Adrenal gland (tissue), 12 donors: Measurements from ENCODE around the gene TMEM115. TPM values are rescaled to one million over a fixed set of nuclear protein-coding genes. Genes with fewer than 3 reads are reported as not detected.

Source experiments
- DNase-seq, 7 donors: peaks; one replicate each; pipeline ENCODE4 v3.0.0-alpha.2; 2019 to 2020
- H3K27ac ChIP-seq, 5 donors: fragments of 200-600 bp; sonication (generic) in 4 of 5; 1 replicate in 3 of 5; 2 replicates in 2 of 5; pipeline versions ENCODE4 v1.5.1 to v1.8.0; 2016 to 2020; ENCODE audit warnings: mild to moderate bottlenecking in 1 of 5
- H3K27me3 ChIP-seq: fragments of 200-600 bp; 2 replicates; pipeline ENCODE4 v1.8.0; 2021
- H3K36me3 ChIP-seq, 2 donors: fragments of 200-600 bp; replicated peaks in 1 of 2; 1 replicate in 1 of 2; 2 replicates in 1 of 2; pipeline versions ENCODE4 v1.5.1 to v1.8.0; 2018 to 2022
- H3K4me1 ChIP-seq, 2 donors: fragments of 200-600 bp; replicated peaks in 1 of 2; 1 replicate in 1 of 2; 2 replicates in 1 of 2; pipeline versions ENCODE4 v1.5.1 to v1.8.0; 2018 to 2021
- H3K4me3 ChIP-seq, 4 donors: fragments of 200-600 bp; sonication (generic) in 3 of 4; one replicate each; pipeline ENCODE4 v1.5.1; 2016 to 2018
- H3K9me3 ChIP-seq, 3 donors: fragments of 200-600 bp; sonication (generic) in 1 of 3; replicated peaks in 1 of 3; 1 replicate in 2 of 3; 2 replicates in 1 of 3; pipeline versions ENCODE4 v1.5.1 to v1.8.0; 2016 to 2021
- POLR2A ChIP-seq, 2 donors: fragments of 450-650 bp; IDR thresholded peaks; one replicate each; pipeline ENCODE4 v1.6.1; 2017; ENCODE audit warnings: antibody characterized with exemption in 2 of 2, mild to moderate bottlenecking in 2 of 2, moderate library complexity in 1 of 2
- WGBS, 4 donors: extraction: QIAGEN DNeasy Blood & Tissue Kit in 2 of 4; methylation state at CpG; one replicate each; pipeline versions ENCODE4 v1.1.5 to v1.1.7; 2013 to 2017; 5-methylcytosine and 5-hydroxymethylcytosine counted together
- intact Hi-C, 2 donors: fragments of 100-400 bp; cut with DNase I; formaldehyde crosslinking; loops; one replicate each; pipeline versions ENCODE4 v1.14.1 to v1.15.0; 2022 to 2023
- polyA plus RNA-seq, 3 donors: library from polyadenylated mRNA; stranded (reverse); fragments of 200-250 nt in 2 of 3; fragments of 350-450 nt in 1 of 3; fragmentation: Illumina TruSeq in 1 of 3; extraction: RNeasy Lipid Tissue Mini Kit (QIAGEN cat#74804) in 1 of 3; gene quantifications; one replicate each; pipeline ENCODE4 v1.2.3, GENCODE V29; 2013 to 2014
- total RNA-seq, 9 donors: library from RNA; depleted of rRNA in 4 of 9; stranded (reverse); fragments of >200 nt in 4 of 9; fragments of 120-200 nt in 1 of 9; fragmentation: NEBNext Ultra II Directional in 1 of 9; extraction: Animal tissue kit (Norgen Biotek cat#: 25700) in 1 of 9; gene quantifications; one replicate each; pipeline versions ENCODE4 v1.1.0 to v1.2.4, GENCODE V29; 2013 to 2023
- TF ChIP-seq, protein P1 (sequence below), 6 experiments: fragments of 450-650 bp in 4 of 6; fragments of 200-600 bp in 2 of 6; sonication (generic) in 1 of 6; IDR thresholded peaks; 1 replicate in 5 of 6; 2 replicates in 1 of 6; pipeline versions ENCODE4 v1.5.1 to v1.8.0; 2016 to 2021; ENCODE audit warnings: antibody characterized with exemption in 6 of 6, mild to moderate bottlenecking in 2 of 6, moderate library complexity in 1 of 6
- donor health status: healthy with polysubstance abuse.
- donor health status: Bipolar disorder and iron deficiency.
- donor health status: DM: yes; HTN: yes; CAD: no.
- donor health status: DM: no; HTN: no; CAD: no.
- donor health status: DM: no; HTN: no; CAD: no.
- donor health status: DM: yes; HTN: yes; CAD: no.

The TMEM115 gene
- total and polyA plus RNA-seq, 12 donors: 23.6 to 88.5 (median 59.7) TPM

DNA sequence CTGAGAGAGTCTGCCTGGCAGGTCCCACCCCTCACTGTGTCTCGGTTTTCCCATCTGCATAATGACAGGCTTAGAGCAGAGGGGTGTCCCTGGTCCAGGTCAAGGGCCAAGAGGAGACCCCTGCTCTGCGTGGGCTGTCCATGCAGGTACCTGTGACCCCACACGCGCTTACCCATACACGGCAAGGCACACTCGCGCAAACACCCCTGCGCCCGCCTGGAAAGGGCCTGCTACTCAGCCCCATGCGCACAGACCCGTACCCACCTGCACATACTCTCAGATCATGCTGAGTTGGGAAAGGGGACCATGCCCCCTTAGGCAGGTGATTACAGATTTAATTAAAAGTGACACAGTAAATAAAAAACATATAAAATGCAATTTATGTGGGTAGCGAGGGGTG is 23.4 kb upstream of the TMEM115 start:
- DNase-seq: no peak
- H3K4me3 ChIP-seq: no peak overlapping the region
- intact Hi-C loops: no loop called here
- TF ChIP-seq, protein P1, sequence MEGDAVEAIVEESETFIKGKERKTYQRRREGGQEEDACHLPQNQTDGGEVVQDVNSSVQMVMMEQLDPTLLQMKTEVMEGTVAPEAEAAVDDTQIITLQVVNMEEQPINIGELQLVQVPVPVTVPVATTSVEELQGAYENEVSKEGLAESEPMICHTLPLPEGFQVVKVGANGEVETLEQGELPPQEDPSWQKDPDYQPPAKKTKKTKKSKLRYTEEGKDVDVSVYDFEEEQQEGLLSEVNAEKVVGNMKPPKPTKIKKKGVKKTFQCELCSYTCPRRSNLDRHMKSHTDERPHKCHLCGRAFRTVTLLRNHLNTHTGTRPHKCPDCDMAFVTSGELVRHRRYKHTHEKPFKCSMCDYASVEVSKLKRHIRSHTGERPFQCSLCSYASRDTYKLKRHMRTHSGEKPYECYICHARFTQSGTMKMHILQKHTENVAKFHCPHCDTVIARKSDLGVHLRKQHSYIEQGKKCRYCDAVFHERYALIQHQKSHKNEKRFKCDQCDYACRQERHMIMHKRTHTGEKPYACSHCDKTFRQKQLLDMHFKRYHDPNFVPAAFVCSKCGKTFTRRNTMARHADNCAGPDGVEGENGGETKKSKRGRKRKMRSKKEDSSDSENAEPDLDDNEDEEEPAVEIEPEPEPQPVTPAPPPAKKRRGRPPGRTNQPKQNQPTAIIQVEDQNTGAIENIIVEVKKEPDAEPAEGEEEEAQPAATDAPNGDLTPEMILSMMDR (IDR thresholded peaks at IDR 0.05): no peak
- TF ChIP-seq POLR2A (IDR thresholded peaks at IDR 0.05): no peak
- 85 to 91% (median 88%) methylated on average over 5 to 12 of the region's 12 CpGs for WGBS, 4 donors
- peaks cover 0 to 3% of the 10 kb centered on the region in 2 donors for H3K4me1 ChIP-seq
- no peaks in the 10 kb centered on the region for H3K27me3 ChIP-seq
- H3K36me3 ChIP-seq: no peaks in the 10 kb centered on the region
- no peaks in the 10 kb centered on the region for H3K9me3 ChIP-seq
- peak overlapping the region in 1 of 5 donors; percentile 49 for H3K27ac ChIP-seq

DNA sequence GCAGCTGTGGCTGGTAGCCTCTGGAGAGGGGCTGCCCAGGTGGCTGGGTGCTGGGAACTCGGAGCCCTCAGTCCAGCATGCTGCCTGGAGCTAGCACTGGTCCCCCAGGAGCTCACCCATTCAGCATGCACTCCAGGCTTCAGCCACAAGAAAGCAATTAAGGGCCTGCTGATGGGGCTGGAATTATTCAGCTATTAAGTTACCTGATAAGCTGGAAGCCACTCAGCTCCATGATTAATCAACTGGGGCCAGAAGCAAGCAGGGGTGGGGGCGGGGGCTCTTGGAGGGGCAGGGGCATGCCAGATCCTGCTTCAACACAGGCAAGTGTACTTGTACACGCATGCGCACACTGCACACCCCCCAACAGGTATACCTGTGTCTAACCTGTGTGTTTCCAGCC is 22.1 kb upstream of the TMEM115 start:
- peaks cover 0 to 3% of the 10 kb centered on the region in 2 donors for H3K4me1 ChIP-seq
- 77 to 89% (median 86%) methylated on average over 3 to 4 of the region's 4 CpGs for WGBS, 4 donors
- no peaks in the 10 kb centered on the region for H3K27me3 ChIP-seq
- DNase-seq: no peak
- intact Hi-C loops: no loop called here
- H3K36me3 ChIP-seq: no peaks in the 10 kb centered on the region
- no peaks in the 10 kb centered on the region for H3K9me3 ChIP-seq
- no peak overlapping the region for H3K27ac ChIP-seq
- TF ChIP-seq, protein P1 (IDR thresholded peaks at IDR 0.05): no peak
- TF ChIP-seq POLR2A (IDR thresholded peaks at IDR 0.05): no peak
- no peak overlapping the region for H3K4me3 ChIP-seq

DNA sequence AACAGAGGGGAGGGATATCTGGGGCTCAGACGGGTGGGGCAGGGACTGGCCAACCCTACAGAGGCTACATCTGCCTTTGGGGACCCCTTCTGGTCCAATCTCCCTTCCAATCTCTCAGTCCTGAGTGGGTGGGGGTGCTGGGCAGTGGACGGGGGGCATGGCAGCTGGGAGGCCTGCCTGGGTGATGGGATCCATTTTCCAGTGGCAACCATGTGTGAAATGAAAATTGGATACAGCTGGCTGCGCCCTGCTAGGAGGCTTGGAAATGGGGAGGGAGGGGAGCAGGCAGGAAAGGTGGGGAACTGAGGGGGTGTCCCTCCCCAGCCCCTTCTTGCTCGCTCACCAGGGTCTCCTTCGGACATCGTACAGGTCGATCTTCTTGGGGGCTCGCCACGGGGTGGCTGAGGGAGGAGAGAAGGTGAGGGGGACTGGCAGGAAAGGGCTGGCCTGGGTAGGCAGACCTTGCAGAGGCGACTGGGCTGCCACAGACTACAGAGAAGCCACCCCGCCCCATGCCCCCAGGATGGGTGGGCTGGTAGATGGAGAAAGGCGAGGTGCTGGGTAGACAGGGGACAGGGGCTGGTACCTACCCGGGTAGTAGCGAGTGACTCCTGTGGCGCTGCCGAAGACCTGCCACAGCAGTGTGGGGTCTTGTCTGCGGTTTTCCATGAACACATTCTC is 21.2 kb upstream of the TMEM115 start:
- intact Hi-C loops: no loop called here
- Histone ChIP-seq H3K4me1 (peaks cover 0 to 3% of the 10 kb centered on the region in 2 donors), H3K36me3 (no peaks in the 10 kb centered on the region), H3K27ac (no peak overlapping the region), H3K4me3 (no peak overlapping the region), H3K27me3 (no peaks in the 10 kb centered on the region), H3K9me3 (no peaks in the 10 kb centered on the region)
- TF ChIP-seq POLR2A (IDR thresholded peaks at IDR 0.05): no peak
- TF ChIP-seq, protein P1 (IDR thresholded peaks at IDR 0.05): no peak
- 84 to 92% (median 88%) methylated on average over 16 to 17 of the region's 17 CpGs for WGBS, 4 donors
- DNase-seq: no peak

DNA sequence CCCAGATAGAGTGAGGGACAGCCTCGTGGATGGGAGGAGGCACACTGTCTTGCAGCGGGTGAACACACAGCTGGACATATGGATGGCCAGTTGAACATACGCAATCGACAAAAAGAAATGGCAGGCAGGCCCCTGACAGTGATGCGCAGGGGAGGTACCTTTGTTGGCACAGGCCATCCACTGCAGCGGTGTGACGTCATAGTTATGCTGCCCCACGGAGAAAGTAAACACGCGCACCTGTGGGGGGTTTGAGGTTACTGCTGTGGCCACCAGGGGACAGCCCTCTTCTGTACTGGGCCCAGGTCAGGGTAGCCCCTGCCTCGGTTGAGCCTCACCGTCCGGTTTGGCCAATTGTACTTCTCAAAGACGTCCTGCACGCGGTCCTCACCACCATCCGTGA is 19.4 kb upstream of the TMEM115 start:
- TF ChIP-seq, protein P1 (IDR thresholded peaks at IDR 0.05): no peak
- TF ChIP-seq POLR2A (IDR thresholded peaks at IDR 0.05): no peak
- Histone ChIP-seq H3K27ac (no peak overlapping the region), H3K9me3 (no peaks in the 10 kb centered on the region), H3K4me1 (peaks cover 0 to 3% of the 10 kb centered on the region in 2 donors), H3K36me3 (no peaks in the 10 kb centered on the region), H3K27me3 (no peaks in the 10 kb centered on the region), H3K4me3 (no peak overlapping the region)
- no peak for DNase-seq
- WGBS, 4 donors: 81 to 93% (median 91%) methylated on average over 17 of the region's 17 CpGs
- intact Hi-C loops: no loop called here
